WTC11 (cell line): ENCODE results near the gene RPL15.

Experiments used
- ATF1 ChIP-seq: sonication (generic); formaldehyde crosslinking; IDR thresholded peaks from 2 replicates; pipeline ENCODE4 v1.8.1; 2023; ENCODE audit warnings: mild to moderate bottlenecking, moderate library complexity, missing genetic modification reagents
- ZNF138 ChIP-seq: sonication (generic); formaldehyde crosslinking; conservative IDR thresholded peaks from 2 replicates; pipeline ENCODE4 v1.8.1; 2022; ENCODE audit warnings: mild to moderate bottlenecking, moderate library complexity, missing genetic modification reagents
- ZNF263 ChIP-seq: sonication (generic); formaldehyde crosslinking; IDR thresholded peaks from 2 replicates; pipeline ENCODE4 v1.8.1; 2022; ENCODE audit warnings: low read depth, mild to moderate bottlenecking, moderate library complexity, missing genetic modification reagents
- TF ChIP-seq, protein P1 (sequence below): fragments of 200-600 bp; IDR thresholded peaks from 2 replicates; pipeline ENCODE4 v1.8.0; 2022; ENCODE audit warnings: antibody characterized with exemption
- TF ChIP-seq, protein P2 (sequence below): sonication (generic); formaldehyde crosslinking; conservative IDR thresholded peaks from 2 replicates; pipeline ENCODE4 v1.8.1; 2023; ENCODE audit warnings: mild to moderate bottlenecking, low read depth, missing genetic modification reagents, moderate library complexity
- TF ChIP-seq, protein P3 (sequence below): sonication (generic); formaldehyde crosslinking; IDR thresholded peaks from 2 replicates; pipeline ENCODE4 v1.8.1; 2023; ENCODE audit warnings: mild to moderate bottlenecking, missing genetic modification reagents

DNA sequence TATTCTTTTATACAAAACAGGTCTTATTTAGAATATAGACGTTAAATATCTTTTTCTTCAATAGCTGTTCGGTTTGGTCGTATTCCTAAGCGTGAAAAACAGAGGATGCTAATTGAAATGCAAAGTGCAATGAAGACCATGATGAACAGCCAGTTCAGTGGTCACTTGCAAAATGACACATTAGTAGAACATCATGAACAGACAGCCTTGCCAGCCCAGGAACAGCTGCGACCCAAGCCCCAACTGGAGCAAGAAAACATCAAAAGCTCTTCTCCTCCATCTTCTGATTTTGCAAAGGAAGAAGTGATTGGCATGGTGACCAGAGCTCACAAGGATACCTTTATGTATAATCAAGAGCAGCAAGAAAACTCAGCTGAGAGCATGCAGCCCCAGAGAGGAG lies 45.0 kb downstream of the RPL15 start:
- TF ChIP-seq, protein P1, sequence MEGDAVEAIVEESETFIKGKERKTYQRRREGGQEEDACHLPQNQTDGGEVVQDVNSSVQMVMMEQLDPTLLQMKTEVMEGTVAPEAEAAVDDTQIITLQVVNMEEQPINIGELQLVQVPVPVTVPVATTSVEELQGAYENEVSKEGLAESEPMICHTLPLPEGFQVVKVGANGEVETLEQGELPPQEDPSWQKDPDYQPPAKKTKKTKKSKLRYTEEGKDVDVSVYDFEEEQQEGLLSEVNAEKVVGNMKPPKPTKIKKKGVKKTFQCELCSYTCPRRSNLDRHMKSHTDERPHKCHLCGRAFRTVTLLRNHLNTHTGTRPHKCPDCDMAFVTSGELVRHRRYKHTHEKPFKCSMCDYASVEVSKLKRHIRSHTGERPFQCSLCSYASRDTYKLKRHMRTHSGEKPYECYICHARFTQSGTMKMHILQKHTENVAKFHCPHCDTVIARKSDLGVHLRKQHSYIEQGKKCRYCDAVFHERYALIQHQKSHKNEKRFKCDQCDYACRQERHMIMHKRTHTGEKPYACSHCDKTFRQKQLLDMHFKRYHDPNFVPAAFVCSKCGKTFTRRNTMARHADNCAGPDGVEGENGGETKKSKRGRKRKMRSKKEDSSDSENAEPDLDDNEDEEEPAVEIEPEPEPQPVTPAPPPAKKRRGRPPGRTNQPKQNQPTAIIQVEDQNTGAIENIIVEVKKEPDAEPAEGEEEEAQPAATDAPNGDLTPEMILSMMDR: no peak
- TF ChIP-seq, protein P2, sequence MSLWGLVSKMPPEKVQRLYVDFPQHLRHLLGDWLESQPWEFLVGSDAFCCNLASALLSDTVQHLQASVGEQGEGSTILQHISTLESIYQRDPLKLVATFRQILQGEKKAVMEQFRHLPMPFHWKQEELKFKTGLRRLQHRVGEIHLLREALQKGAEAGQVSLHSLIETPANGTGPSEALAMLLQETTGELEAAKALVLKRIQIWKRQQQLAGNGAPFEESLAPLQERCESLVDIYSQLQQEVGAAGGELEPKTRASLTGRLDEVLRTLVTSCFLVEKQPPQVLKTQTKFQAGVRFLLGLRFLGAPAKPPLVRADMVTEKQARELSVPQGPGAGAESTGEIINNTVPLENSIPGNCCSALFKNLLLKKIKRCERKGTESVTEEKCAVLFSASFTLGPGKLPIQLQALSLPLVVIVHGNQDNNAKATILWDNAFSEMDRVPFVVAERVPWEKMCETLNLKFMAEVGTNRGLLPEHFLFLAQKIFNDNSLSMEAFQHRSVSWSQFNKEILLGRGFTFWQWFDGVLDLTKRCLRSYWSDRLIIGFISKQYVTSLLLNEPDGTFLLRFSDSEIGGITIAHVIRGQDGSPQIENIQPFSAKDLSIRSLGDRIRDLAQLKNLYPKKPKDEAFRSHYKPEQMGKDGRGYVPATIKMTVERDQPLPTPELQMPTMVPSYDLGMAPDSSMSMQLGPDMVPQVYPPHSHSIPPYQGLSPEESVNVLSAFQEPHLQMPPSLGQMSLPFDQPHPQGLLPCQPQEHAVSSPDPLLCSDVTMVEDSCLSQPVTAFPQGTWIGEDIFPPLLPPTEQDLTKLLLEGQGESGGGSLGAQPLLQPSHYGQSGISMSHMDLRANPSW (CRISPR knock-in tag): no peak
- no peak for TF ChIP-seq ATF1
- no peak for TF ChIP-seq ZNF263 (CRISPR knock-in tag)
- TF ChIP-seq ZNF138 (CRISPR knock-in tag): no peak
- TF ChIP-seq, protein P3, sequence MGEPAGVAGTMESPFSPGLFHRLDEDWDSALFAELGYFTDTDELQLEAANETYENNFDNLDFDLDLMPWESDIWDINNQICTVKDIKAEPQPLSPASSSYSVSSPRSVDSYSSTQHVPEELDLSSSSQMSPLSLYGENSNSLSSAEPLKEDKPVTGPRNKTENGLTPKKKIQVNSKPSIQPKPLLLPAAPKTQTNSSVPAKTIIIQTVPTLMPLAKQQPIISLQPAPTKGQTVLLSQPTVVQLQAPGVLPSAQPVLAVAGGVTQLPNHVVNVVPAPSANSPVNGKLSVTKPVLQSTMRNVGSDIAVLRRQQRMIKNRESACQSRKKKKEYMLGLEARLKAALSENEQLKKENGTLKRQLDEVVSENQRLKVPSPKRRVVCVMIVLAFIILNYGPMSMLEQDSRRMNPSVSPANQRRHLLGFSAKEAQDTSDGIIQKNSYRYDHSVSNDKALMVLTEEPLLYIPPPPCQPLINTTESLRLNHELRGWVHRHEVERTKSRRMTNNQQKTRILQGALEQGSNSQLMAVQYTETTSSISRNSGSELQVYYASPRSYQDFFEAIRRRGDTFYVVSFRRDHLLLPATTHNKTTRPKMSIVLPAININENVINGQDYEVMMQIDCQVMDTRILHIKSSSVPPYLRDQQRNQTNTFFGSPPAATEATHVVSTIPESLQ (CRISPR knock-in tag): no peak
